GM19463 (cell line): ENCODE results near the gene ST8SIA6.
"Not testable (repeated sequence)": the region's sequence is repeated elsewhere in the genome, so short reads cannot be mapped to it uniquely, and the experiment has no call there.

ENCODE experiments used
- ATAC-seq: cut with Tn5 transposase; IDR thresholded peaks from one replicate; pipeline ENCODE4 v1.9.1; 2021; ENCODE audit warnings: mild to moderate bottlenecking, moderate library complexity; ENCODE audit not compliant: unreplicated experiment

The ST8SIA6 gene

GRCh38 chr10:17427666-17428350 lies 26.6 kb downstream of the ST8SIA6 start:
- ATAC-seq: no peak

- ATAC-seq: no peak
These were observed 27.2 kb downstream of the ST8SIA6 start for GRCh38 chr10:17427201-17427600.

GRCh38 chr10:17426263-17426750 lies 28.1 kb downstream of the ST8SIA6 start:
- ATAC-seq: no peak

- ATAC-seq: no peak
These were observed 28.7 kb downstream of the ST8SIA6 start for GRCh38 chr10:17425584-17426262.

GRCh38 chr10:17423632-17424186 lies 30.7 kb downstream of the ST8SIA6 start:
- no peak for ATAC-seq

GRCh38 chr10:17422931-17423330 lies 31.5 kb downstream of the ST8SIA6 start:
- no peak for ATAC-seq

GRCh38 chr10:17418249-17418648 lies 36.1 kb downstream of the ST8SIA6 start:
- no peak for ATAC-seq

GRCh38 chr10:17416442-17417211 lies 37.8 kb downstream of the ST8SIA6 start:
- ATAC-seq: no peak

- no peak for ATAC-seq
These were observed 39.2 kb downstream of the ST8SIA6 start for GRCh38 chr10:17415046-17415658.

GRCh38 chr10:17414484-17414883 lies 39.9 kb downstream of the ST8SIA6 start:
- no peak for ATAC-seq

GRCh38 chr10:17413876-17414275 lies 40.5 kb downstream of the ST8SIA6 start:
- no peak for ATAC-seq

GRCh38 chr10:17412323-17412722 lies 42.1 kb downstream of the ST8SIA6 start:
- no peak for ATAC-seq

GRCh38 chr10:17410907-17411306 lies 43.5 kb downstream of the ST8SIA6 start:
- ATAC-seq: no peak

GRCh38 chr10:17409170-17409733 lies 45.1 kb downstream of the ST8SIA6 start:
- no peak for ATAC-seq

GRCh38 chr10:17407047-17407446 lies 47.3 kb downstream of the ST8SIA6 start:
- no peak for ATAC-seq

GRCh38 chr10:17406036-17406834 lies 48.2 kb downstream of the ST8SIA6 start:
- ATAC-seq: no peak

GRCh38 chr10:17403161-17403560 lies 51.2 kb downstream of the ST8SIA6 start:
- ATAC-seq: no peak

- not testable (repeated sequence) for ATAC-seq
These were observed 52.4 kb downstream of the ST8SIA6 start for GRCh38 chr10:17402040-17402439.

- no peak for ATAC-seq
These were observed 58.4 kb downstream of the ST8SIA6 start for GRCh38 chr10:17396004-17396403.

GRCh38 chr10:17394854-17395253 lies 59.5 kb downstream of the ST8SIA6 start:
- no peak for ATAC-seq
